ENCODE measurements around the gene AHI1.

DNA sequence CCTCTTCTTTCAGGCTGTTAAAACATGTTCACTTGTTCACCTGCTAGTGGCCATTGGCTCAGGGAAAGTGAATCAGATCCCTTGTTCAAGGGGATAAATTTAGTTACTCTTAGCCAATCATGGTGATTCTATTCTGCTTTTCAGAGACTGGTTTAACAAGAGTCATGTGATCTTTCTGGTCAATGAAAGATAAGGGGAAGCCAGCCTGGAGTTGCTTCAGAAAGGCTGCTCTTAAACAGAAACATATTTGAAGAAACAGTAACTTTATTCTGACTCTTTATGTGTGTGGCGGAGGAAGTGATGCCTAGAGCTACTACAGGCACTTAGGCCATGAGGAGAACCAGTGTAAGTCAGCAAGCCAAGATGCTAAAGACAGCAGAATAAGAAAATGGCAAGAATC is 28.1 kb upstream of the AHI1 start:
- TF ChIP-seq CTCF (IDR thresholded peaks at IDR 0.05; ENCODE audit: borderline replicate concordance, extremely low read depth, low read length, poor library complexity, severe bottlenecking) = no peak
- no peak for TF ChIP-seq EZH2 (IDR thresholded peaks at IDR 0.05; ENCODE audit: borderline replicate concordance, low read depth, low read length, severe bottlenecking)
